Activated naive CD4-positive, alpha-beta T cell treated with anti-CD3 and anti-CD28 coated beads, Interleukin-2, amount 50 U/mL, for 72 hours (primary cell): ENCODE data around the gene PLEKHH1. TPM values are rescaled to one million over a fixed set of nuclear protein-coding genes. Genes with fewer than 3 reads are reported as not detected.
"Not testable (repeated sequence)": the region's sequence is repeated elsewhere in the genome, so short reads cannot be mapped to it uniquely, and the experiment has no call there.

ENCODE experiments used
- ATAC-seq, 2 donors: fragments of 150-1000 bp; cut with Tn5 transposase; 2 replicates each; pipeline ENCODE4 v1.10.0; 2021; ENCODE audit warnings: mild to moderate bottlenecking in 2 of 2, moderate library complexity in 2 of 2
- DNase-seq, 2 donors: peaks; one replicate each; pipeline ENCODE4 v3.0.0; 2021 to 2022; ENCODE audit warnings: low spot score in 2 of 2
- H3K27ac Mint-ChIP-seq, 2 donors: one replicate each; pipeline ENCODE4 v1.8.0; 2022; ENCODE audit warnings: mild to moderate bottlenecking in 2 of 2, mixed read lengths in 2 of 2
- H3K36me3 Mint-ChIP-seq, 2 donors: one replicate each; pipeline ENCODE4 v1.8.0; 2022; ENCODE audit warnings: mixed read lengths in 2 of 2
- H3K9me3 Mint-ChIP-seq, 2 donors: one replicate each; pipeline ENCODE4 v1.8.0; 2022; ENCODE audit warnings: mixed read lengths in 2 of 2
- total RNA-seq, 2 donors: library from RNA; stranded (reverse); gene quantifications; one replicate each; pipeline ENCODE4 v1.2.3, GENCODE V29; 2022

Gene PLEKHH1
- total RNA-seq, 2 donors from 2014 or later = 1.1 to 9.1 TPM

DNA sequence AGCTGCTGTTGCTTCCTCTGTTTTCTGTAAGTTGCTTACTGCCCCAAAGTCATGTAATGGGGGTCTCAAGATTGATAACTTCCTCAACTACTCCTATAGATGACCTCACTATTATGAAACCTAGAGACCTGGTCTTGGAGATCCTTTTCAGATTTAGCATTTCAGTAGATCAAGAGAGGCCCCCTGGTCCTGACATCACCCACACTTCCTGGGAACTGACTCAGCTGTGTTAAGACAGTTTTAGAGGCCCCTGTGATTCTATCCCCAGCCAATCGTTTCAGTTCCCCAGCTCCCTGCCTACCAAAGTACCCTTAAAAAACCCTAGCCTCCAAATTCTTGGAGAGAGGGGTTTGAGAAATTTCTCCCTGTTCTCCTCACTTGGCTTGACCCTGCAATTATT is 77.4 kb downstream of the PLEKHH1 start:
- peak in 1 of 2 donors; percentile 61 for ATAC-seq

GRCh38 chr14:67618617-67619063 is 85.5 kb downstream of the PLEKHH1 start:
- Mint-ChIP-seq H3K36me3 (peaks cover 0 to 18% of the 10 kb centered on the region in 2 donors), H3K27ac (peak overlapping the region; percentile 90 to 95), H3K9me3 (no peaks in the 10 kb centered on the region)
- peak; percentile 25 to 50 for ATAC-seq
- DNase-seq = peak in 1 of 2 donors; percentile 21

More for the DNA sequence above, 77.4 kb downstream of the PLEKHH1 start:
- Mint-ChIP-seq H3K27ac (no peak overlapping the region), H3K9me3 (no peaks in the 10 kb centered on the region), H3K36me3 (no peaks in the 10 kb centered on the region)
- DNase-seq = no peak

- H3K27ac Mint-ChIP-seq = peak within 1 kb of the TSS; percentile 95
- DNase-seq = peak; percentile 98 to 99
- peaks cover 0 to 24% of the 10 kb centered on the region in 2 donors for H3K36me3 Mint-ChIP-seq
- peak; percentile 90 to 91 for ATAC-seq
- peaks cover 0 to 5% of the 10 kb centered on the region in 2 donors for H3K9me3 Mint-ChIP-seq
Measured at GRCh38 chr14:67619446-67620216, 86.5 kb downstream of the PLEKHH1 start, which contains the start of gene ARG2. ARG2 (plus strand) TSS chr14:67619920; CDS start chr14:67619978, 58 bp downstream.

DNA sequence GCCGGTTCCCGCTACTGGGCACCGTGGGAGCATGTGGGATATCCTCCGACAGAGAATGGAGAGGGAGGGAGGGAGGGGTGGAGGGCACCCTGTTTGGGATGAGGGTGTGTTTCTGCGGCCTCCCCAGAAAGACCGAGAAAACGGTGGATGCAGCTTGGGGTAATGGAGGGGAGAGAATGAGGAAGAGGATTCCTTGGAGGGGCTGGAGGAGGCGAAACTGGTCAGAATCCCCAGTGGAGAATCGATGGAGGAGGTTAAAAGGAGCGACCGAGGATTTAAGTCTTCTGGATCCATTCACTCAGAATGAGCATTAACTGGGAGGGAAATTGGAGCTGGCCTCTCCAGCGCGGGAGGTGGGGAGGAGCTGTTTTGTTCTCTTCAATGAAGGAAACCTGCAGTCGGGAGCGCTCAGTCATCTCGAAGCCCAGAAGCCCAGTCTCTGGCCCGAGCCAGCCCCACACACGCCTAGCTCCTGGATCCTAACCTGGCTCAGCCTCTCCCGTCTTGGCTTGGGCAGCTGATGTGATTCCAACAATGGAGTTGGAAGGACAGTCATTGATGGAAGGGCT is 87.2 kb downstream of the PLEKHH1 start:
- DNase-seq = no peak
- Mint-ChIP-seq H3K36me3 (peaks cover 0 to 27% of the 10 kb centered on the region in 2 donors), H3K27ac (peak overlapping the region; percentile 65 to 95), H3K9me3 (peaks cover 0 to 5% of the 10 kb centered on the region in 2 donors)
- ATAC-seq = no peak

GRCh38 chr14:67622675-67623074 is 89.6 kb downstream of the PLEKHH1 start:
- H3K27ac Mint-ChIP-seq = peak overlapping the region; percentile 61 to 87
- DNase-seq (no peak), ATAC-seq (peak; percentile 9 to 17)
- peaks cover 0 to 5% of the 10 kb centered on the region in 2 donors for H3K9me3 Mint-ChIP-seq
- peaks cover 0 to 27% of the 10 kb centered on the region in 2 donors for H3K36me3 Mint-ChIP-seq

- DNase-seq (no peak), ATAC-seq (peak; percentile 7 to 8)
- peaks cover 0 to 5% of the 10 kb centered on the region in 2 donors for H3K9me3 Mint-ChIP-seq
- H3K27ac Mint-ChIP-seq = peak overlapping the region; percentile 61 to 87
- H3K36me3 Mint-ChIP-seq = peaks cover 0 to 27% of the 10 kb centered on the region in 2 donors
Measured at GRCh38 chr14:67623114-67623513, 90.0 kb downstream of the PLEKHH1 start.

DNA sequence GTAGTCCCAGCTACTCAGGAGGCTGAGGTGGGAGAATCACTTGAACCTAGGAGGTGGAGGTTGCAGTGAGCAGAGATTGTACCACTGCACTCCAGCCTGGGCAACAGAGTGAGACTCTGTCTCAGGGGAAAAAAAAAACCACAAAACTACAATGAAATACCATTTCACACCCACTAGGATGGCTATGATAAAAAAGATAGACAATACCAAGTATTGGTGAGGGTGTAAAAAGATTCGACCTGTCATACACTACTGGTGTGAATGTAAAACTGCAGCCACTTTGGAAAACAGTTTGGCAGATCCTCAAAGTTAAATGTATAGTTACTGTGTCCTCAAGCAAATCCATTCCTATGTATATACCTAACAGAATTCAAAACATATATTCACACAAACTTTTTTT is 93.0 kb downstream of the PLEKHH1 start:
- H3K9me3 Mint-ChIP-seq, ATAC-seq, DNase-seq, H3K27ac Mint-ChIP-seq: not testable (repeated sequence)
- H3K36me3 Mint-ChIP-seq = peaks cover 0 to 13% of the 10 kb centered on the region in 2 donors

- Mint-ChIP-seq H3K36me3 (peaks cover 0 to 10% of the 10 kb centered on the region in 2 donors), H3K9me3 (peaks cover 0 to 5% of the 10 kb centered on the region in 2 donors), H3K27ac (no peak overlapping the region)
- ATAC-seq (no peak), DNase-seq (no peak)
Measured at GRCh38 chr14:67627519-67627918, 94.4 kb downstream of the PLEKHH1 start.

- Mint-ChIP-seq H3K27ac (no peak overlapping the region), H3K9me3 (no peaks in the 10 kb centered on the region), H3K36me3 (no peaks in the 10 kb centered on the region)
- ATAC-seq (no peak), DNase-seq (no peak)
Measured at GRCh38 chr14:67630186-67630585, 97.1 kb downstream of the PLEKHH1 start.

DNA sequence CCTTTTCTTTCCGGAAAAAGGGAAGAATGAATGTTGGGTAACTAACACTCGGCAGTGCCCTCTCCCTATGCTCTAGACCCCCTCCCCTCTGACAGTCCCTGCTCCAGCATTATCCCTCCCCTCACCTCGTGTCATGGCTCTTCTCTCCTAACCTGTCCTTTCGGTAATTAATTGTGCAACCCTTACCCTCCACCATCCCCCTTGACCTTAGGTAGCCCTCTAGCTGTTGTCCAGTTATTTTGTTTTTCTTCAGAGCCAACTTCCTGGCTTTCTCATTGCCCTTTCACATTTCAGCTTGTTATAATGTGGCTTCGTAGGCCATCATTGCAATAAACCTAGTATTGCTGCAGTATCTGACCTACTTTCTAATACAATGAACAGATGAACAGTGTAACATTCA is 97.8 kb downstream of the PLEKHH1 start:
- ATAC-seq (no peak), DNase-seq (no peak)
- H3K27ac Mint-ChIP-seq = no peak overlapping the region
- H3K9me3 Mint-ChIP-seq = no peaks in the 10 kb centered on the region
- no peaks in the 10 kb centered on the region for H3K36me3 Mint-ChIP-seq

- no peaks in the 10 kb centered on the region for H3K9me3 Mint-ChIP-seq
- H3K36me3 Mint-ChIP-seq = no peaks in the 10 kb centered on the region
- no peak for DNase-seq
- peak overlapping the region in 1 of 2 donors; percentile 93 for H3K27ac Mint-ChIP-seq
- no peak for ATAC-seq
Measured at GRCh38 chr14:67633451-67634147, 100.5 kb downstream of the PLEKHH1 start.

GRCh38 chr14:67636361-67636919 is 103.3 kb downstream of the PLEKHH1 start:
- Mint-ChIP-seq H3K27ac (peak overlapping the region in 1 of 2 donors; percentile 68), H3K9me3 (no peaks in the 10 kb centered on the region), H3K36me3 (no peaks in the 10 kb centered on the region)
- ATAC-seq = peak; percentile 52 to 93
- DNase-seq = no peak

GRCh38 chr14:67638642-67639041 is 105.6 kb downstream of the PLEKHH1 start:
- no peak for ATAC-seq
- no peak for DNase-seq
- peaks cover 0 to 7% of the 10 kb centered on the region in 2 donors for H3K36me3 Mint-ChIP-seq
- H3K27ac Mint-ChIP-seq = no peak overlapping the region
- no peaks in the 10 kb centered on the region for H3K9me3 Mint-ChIP-seq
